Left renal pelvis (tissue), 4 donors: Measurements from ENCODE around the gene NFATC2. TPM values are rescaled to one million over a fixed set of nuclear protein-coding genes. Genes with fewer than 3 reads are reported as not detected.

Experiments
- DNase-seq, 4 donors: peaks; one replicate each; pipeline ENCODE4 v3.0.0-alpha.2; 2013; ENCODE audit warnings: low read depth in 4 of 4, low spot score in 3 of 4
- polyA plus RNA-seq, 4 donors: library from polyadenylated mRNA; unstranded; fragments of 120-200 nt; gene quantifications; one replicate each; pipeline ENCODE4 v1.2.1, GENCODE V29; 2013; ENCODE audit not compliant: insufficient read length in 4 of 4

NFATC2 gene
- polyA plus RNA-seq, 4 donors = 2.0 to 3.4 (median 2.3) TPM

GRCh38 chr20:51423290-51423667 is 119.2 kb downstream of the NFATC2 start:
- no peak for DNase-seq

- DNase-seq = no peak
These were observed 119.8 kb downstream of the NFATC2 start for GRCh38 chr20:51422514-51423289.

- no peak for DNase-seq
These were observed 121.7 kb downstream of the NFATC2 start for GRCh38 chr20:51420805-51421204.

GRCh38 chr20:51420111-51420510 is 122.4 kb downstream of the NFATC2 start:
- DNase-seq = no peak

- DNase-seq = no peak
These were observed 122.9 kb downstream of the NFATC2 start for GRCh38 chr20:51419646-51420045.

GRCh38 chr20:51419231-51419630 is 123.3 kb downstream of the NFATC2 start:
- DNase-seq = no peak

- no peak for DNase-seq
These were observed 124.4 kb downstream of the NFATC2 start for GRCh38 chr20:51418137-51418529.

GRCh38 chr20:51417250-51418136 is 125.0 kb downstream of the NFATC2 start:
- no peak for DNase-seq

GRCh38 chr20:51416532-51417249 is 125.8 kb downstream of the NFATC2 start:
- no peak for DNase-seq

GRCh38 chr20:51413857-51414256 is 128.7 kb downstream of the NFATC2 start:
- no peak for DNase-seq

GRCh38 chr20:51412951-51413481 is 129.5 kb downstream of the NFATC2 start:
- DNase-seq = no peak

GRCh38 chr20:51412333-51412871 is 130.1 kb downstream of the NFATC2 start:
- DNase-seq = no peak

- no peak for DNase-seq
These were observed 130.6 kb downstream of the NFATC2 start for GRCh38 chr20:51411870-51412269.

- DNase-seq = no peak
These were observed 131.8 kb downstream of the NFATC2 start for GRCh38 chr20:51410586-51411325.

- no peak for DNase-seq
These were observed 133.2 kb downstream of the NFATC2 start for GRCh38 chr20:51409192-51409880.

- DNase-seq = no peak
These were observed 138.0 kb downstream of the NFATC2 start for GRCh38 chr20:51404297-51405060.

GRCh38 chr20:51403466-51404220 is 138.9 kb downstream of the NFATC2 start:
- no peak for DNase-seq

- DNase-seq = no peak
These were observed 140.3 kb downstream of the NFATC2 start for GRCh38 chr20:51402201-51402600.
